Hepatocyte (in vitro differentiated cells): ENCODE data around the gene SPSB3. TPM values are rescaled to one million over a fixed set of nuclear protein-coding genes. Genes with fewer than 3 reads are reported as not detected.
A peak's percentile ranks its signal among the peaks of the same experiment; 100 is the strongest.

Source experiments
- DNase-seq: peaks from one replicate; pipeline ENCODE4 v3.0.0-alpha.2; 2016; ENCODE audit warnings: low spot score
- H2AFZ ChIP-seq: fragments of 200-600 bp; sonication (generic); 2 replicates; pipeline ENCODE4 v1.6.0; 2016; ENCODE audit warnings: antibody characterized with exemption, mild to moderate bottlenecking
- H3K27ac ChIP-seq: fragments of 200-600 bp; sonication (generic); 2 replicates; pipeline ENCODE4 v1.5.1; 2016; ENCODE audit warnings: mild to moderate bottlenecking
- H3K27me3 ChIP-seq: fragments of 200-600 bp; sonication (generic); 2 replicates; pipeline ENCODE4 v1.6.1; 2016
- H3K36me3 ChIP-seq: fragments of 200-600 bp; sonication (generic); replicated peaks from 2 replicates; pipeline ENCODE4 v1.5.1; 2016; ENCODE audit warnings: low read depth; ENCODE audit not compliant: insufficient read depth
- H3K4me1 ChIP-seq: fragments of 200-600 bp; sonication (generic); 2 replicates; pipeline ENCODE4 v1.5.1; 2016; ENCODE audit warnings: mild to moderate bottlenecking, moderate library complexity; ENCODE audit not compliant: insufficient read depth
- H3K4me2 ChIP-seq: fragments of 200-600 bp; sonication (generic); 2 replicates; pipeline ENCODE4 v1.6.0; 2016
- H3K4me3 ChIP-seq: fragments of 200-600 bp; sonication (generic); 2 replicates; pipeline ENCODE4 v1.5.1; 2016; ENCODE audit warnings: mild to moderate bottlenecking
- H3K79me2 ChIP-seq: fragments of 200-600 bp; sonication (generic); 2 replicates; pipeline ENCODE4 v1.6.0; 2017; ENCODE audit warnings: mild to moderate bottlenecking
- H3K9me2 ChIP-seq: fragments of 200-600 bp; sonication (generic); replicated peaks from 2 replicates; pipeline ENCODE4 v1.6.0; 2017; ENCODE audit warnings: mild to moderate bottlenecking; ENCODE audit not compliant: insufficient read depth
- H3K9me3 ChIP-seq: fragments of 200-600 bp; sonication (generic); 2 replicates; pipeline ENCODE4 v1.5.1; 2016; ENCODE audit warnings: low read depth, mild to moderate bottlenecking
- H4K20me1 ChIP-seq: fragments of 200-600 bp; sonication (generic); 2 replicates; pipeline ENCODE4 v1.6.0; 2016; ENCODE audit warnings: mild to moderate bottlenecking; ENCODE audit not compliant: insufficient read depth, poor library complexity, severe bottlenecking
- EZH2 ChIP-seq: fragments of 200-600 bp; sonication (generic); IDR thresholded peaks from 2 replicates; pipeline ENCODE4 v1.6.1; 2016; ENCODE audit warnings: antibody characterized with exemption, mild to moderate bottlenecking, borderline replicate concordance
- EZH2phosphoT487 ChIP-seq: fragments of 200-600 bp; sonication (generic); IDR thresholded peaks from one replicate; pipeline ENCODE4 v1.6.1; 2018; ENCODE audit warnings: antibody characterized with exemption, mild to moderate bottlenecking, low read depth, moderate library complexity; ENCODE audit not compliant: unreplicated experiment, severe bottlenecking
- whole genome bisulfite sequencing: methylation state at CpG from one replicate; pipeline ENCODE4 v1.1.6; 2016; ENCODE audit warnings: low lambda C conversion rate; ENCODE audit errors: missing lambda C conversion rate; 5-methylcytosine and 5-hydroxymethylcytosine counted together
- polyA plus RNA-seq: library from polyadenylated mRNA; unstranded; fragments of >200 nt; fragmentation: Nextera tagmentation; extraction: Ambion mirVana; gene quantifications from 2 replicates; pipeline ENCODE4 v1.2.1, GENCODE V29; 2016
- total RNA-seq: library from RNA; depleted of rRNA; stranded (reverse); fragments of >200 nt; gene quantifications from 2 replicates; pipeline ENCODE4 v1.2.3, GENCODE V29; 2014
- TF ChIP-seq, protein P1 (sequence below): fragments of 200-600 bp; sonication (generic); IDR thresholded peaks from 2 replicates; pipeline ENCODE4 v1.5.1; 2016; ENCODE audit warnings: antibody characterized with exemption, mild to moderate bottlenecking; ENCODE audit not compliant: poor library complexity

Gene SPSB3
- total and polyA plus RNA-seq, 2 experiments from 2014 or later, result 38.8 to 64.6 TPM

DNA sequence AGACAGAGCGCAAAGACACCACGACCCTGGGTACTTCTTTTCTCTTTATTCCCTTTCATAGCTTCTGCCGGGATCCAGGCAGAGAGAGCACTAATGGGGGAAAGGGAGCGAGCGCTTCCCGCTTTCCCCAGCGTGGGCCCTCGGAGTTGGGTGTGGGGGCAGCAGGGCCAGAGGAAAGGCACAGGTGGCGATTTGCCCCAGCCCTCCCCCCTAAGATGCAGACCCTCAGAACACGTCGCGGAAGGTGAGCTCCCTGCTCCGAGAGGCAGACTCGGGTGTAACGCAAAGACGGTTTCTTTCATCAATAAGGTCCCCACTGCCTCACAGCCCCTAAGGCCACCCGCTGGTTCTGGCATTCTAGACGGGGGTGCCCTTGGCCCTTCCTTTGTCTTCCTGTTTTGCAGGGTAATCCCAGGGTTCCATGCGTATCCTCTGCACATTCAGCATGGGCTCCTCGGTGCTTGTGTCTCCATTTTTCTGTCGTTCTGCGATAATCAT, 10.5 kb downstream of the SPSB3 start:
- Histone ChIP-seq H3K9me3 (no peaks in the 10 kb centered on the region), H3K27ac (peak overlapping the region; percentile 98), H3K79me2 (peaks cover 34% of the 10 kb centered on the region), H2AFZ (no peak overlapping the region), H3K4me3 (peak overlapping the region; percentile 88), H3K4me1 (peaks cover 29% of the 10 kb centered on the region), H3K4me2 (peak overlapping the region; percentile 100), H4K20me1 (peaks cover 20% of the 10 kb centered on the region), H3K27me3 (no peaks in the 10 kb centered on the region), H3K36me3 (no peaks in the 10 kb centered on the region), H3K9me2 (no peaks in the 10 kb centered on the region)
- TF ChIP-seq, protein P1, sequence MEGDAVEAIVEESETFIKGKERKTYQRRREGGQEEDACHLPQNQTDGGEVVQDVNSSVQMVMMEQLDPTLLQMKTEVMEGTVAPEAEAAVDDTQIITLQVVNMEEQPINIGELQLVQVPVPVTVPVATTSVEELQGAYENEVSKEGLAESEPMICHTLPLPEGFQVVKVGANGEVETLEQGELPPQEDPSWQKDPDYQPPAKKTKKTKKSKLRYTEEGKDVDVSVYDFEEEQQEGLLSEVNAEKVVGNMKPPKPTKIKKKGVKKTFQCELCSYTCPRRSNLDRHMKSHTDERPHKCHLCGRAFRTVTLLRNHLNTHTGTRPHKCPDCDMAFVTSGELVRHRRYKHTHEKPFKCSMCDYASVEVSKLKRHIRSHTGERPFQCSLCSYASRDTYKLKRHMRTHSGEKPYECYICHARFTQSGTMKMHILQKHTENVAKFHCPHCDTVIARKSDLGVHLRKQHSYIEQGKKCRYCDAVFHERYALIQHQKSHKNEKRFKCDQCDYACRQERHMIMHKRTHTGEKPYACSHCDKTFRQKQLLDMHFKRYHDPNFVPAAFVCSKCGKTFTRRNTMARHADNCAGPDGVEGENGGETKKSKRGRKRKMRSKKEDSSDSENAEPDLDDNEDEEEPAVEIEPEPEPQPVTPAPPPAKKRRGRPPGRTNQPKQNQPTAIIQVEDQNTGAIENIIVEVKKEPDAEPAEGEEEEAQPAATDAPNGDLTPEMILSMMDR, result no peak
- TF ChIP-seq EZH2phosphoT487, result no peak
- no peak for TF ChIP-seq EZH2
- no peak for DNase-seq
- 7% methylated on average over 22 of the region's 22 CpGs for WGBS

DNA sequence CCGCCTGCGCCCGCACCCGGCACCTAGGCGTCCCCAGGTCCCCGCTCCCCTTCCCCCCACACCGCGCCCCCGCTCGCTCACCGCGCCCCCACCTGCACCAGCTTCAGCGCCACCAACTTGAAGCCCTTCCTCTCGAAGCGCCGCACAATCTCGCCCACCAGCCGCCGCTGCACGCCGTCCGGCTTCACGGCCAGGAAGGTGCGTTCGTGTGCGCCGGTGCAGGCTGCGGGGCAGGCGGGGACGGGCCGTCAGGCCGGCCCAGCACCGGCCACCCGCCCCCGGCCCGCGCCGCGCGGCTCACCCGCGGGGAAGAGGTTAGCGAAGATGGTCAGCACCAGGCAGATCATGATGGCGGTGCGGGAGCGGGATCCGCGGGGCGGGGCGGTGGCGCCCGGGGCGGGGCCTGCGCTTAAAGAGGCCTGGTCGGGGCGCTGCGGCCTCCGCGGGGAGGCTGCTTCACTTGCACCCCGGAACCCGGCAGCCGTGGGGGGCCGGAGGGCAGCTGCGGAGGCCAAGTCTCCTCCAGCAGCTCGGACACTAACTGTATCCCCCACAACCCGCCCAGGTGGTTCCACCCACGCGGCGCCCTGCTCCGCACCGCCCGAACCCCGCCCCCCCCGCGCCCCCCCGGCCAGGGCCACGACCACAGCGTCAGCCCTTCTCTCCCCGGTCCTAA, 11.0 kb downstream of the SPSB3 start, which contains the start of gene NME3:
Gene NME3 (minus strand): TSS at position 356 of the 676 bp plus-strand sequence. CDS start 9 bp downstream, at position 347.
- Histone ChIP-seq H3K27me3 (no peaks in the 10 kb centered on the region), H3K27ac (peak within 1 kb of the TSS; percentile 98), H3K9me2 (no peaks in the 10 kb centered on the region), H3K4me2 (peak within 1 kb of the TSS; percentile 100), H4K20me1 (peaks cover 20% of the 10 kb centered on the region), H3K4me1 (peaks cover 29% of the 10 kb centered on the region), H2AFZ (no peak within 1 kb of the TSS), H3K79me2 (peaks cover 34% of the 10 kb centered on the region), H3K9me3 (no peaks in the 10 kb centered on the region), H3K36me3 (no peaks in the 10 kb centered on the region), H3K4me3 (peak within 1 kb of the TSS; percentile 88)
- 4% methylated on average over 15 of the region's 79 CpGs for WGBS
- peak; percentile 82 for DNase-seq
- TF ChIP-seq, protein P1, result no peak
- TF ChIP-seq EZH2phosphoT487, result no peak
- no peak for TF ChIP-seq EZH2

DNA sequence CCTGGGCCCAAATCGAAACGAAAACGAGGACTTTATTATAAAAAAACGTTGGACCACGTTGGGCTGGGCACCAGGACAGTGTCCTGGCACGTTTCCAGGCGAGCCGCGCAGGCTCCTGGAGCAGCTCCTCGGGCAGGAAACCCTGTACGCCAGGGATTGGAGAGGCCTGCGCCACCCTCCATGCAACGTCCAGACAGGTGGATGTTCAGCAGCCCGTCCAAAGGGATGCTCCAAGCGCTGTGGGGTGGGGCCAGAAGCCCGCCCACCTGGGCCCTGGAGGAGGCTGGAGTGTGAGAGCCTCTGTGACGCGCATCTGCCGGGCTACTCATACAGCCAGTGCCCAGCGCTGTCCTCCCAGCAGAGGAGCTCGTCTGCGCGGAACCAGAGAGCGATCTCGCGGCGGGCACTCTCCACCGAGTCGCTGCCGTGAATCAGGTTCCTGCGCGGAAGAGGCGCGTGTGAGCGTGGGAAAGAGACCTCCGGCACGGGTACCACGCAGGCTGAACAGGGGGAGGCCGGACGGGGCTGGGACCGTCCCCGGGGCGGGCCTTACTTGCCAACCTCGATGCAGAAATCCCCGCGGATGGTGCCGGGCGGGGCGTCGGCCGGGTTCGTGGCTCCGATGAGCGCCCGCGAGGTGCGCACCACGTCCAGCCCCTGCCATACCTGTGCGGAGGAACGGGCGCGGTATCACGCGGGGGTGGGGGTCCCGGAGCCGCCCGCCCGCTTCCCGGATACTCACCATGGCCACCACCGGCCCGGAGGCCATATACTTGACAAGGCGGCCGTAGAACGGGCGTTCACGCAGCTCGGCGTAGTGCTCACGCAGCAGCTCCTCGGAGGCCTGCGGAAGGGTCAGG, 11.8 kb downstream of the SPSB3 start:
- Histone ChIP-seq H2AFZ (no peak overlapping the region), H3K79me2 (peaks cover 34% of the 10 kb centered on the region), H3K27ac (peak overlapping the region; percentile 31), H3K4me1 (peaks cover 29% of the 10 kb centered on the region), H3K36me3 (no peaks in the 10 kb centered on the region), H4K20me1 (peaks cover 20% of the 10 kb centered on the region), H3K27me3 (no peaks in the 10 kb centered on the region), H3K9me2 (no peaks in the 10 kb centered on the region), H3K4me3 (peak overlapping the region; percentile 88), H3K4me2 (peak overlapping the region; percentile 100), H3K9me3 (no peaks in the 10 kb centered on the region)
- TF ChIP-seq, protein P1, result no peak
- TF ChIP-seq EZH2phosphoT487 (no peak), EZH2 (no peak)
- 27% methylated on average over 61 of the region's 81 CpGs for WGBS
- peak; percentile 56 for DNase-seq
